HTERT RPE-1 (cell line): ENCODE data around the gene C5orf24.
"Not testable (repeated sequence)": the region's sequence is repeated elsewhere in the genome, so short reads cannot be mapped to it uniquely, and the experiment has no call there.

Experiments used
- in situ Hi-C: fragments of 300-500 bp; cut with MboI; formaldehyde crosslinking; loops from 4 replicates; pipeline ENCODE4 v1.14.3; 2020; ENCODE audit warnings: low sequenced_read_pairs

The C5orf24 gene

GRCh38 chr5:134845852-134846640 is at the start of gene C5orf24:
Gene C5orf24, plus strand, starts transcription at chr5:134845968. Its CDS starts 8,933 bp downstream, at chr5:134854901.
- in situ Hi-C loops, result no loop called here

DNA sequence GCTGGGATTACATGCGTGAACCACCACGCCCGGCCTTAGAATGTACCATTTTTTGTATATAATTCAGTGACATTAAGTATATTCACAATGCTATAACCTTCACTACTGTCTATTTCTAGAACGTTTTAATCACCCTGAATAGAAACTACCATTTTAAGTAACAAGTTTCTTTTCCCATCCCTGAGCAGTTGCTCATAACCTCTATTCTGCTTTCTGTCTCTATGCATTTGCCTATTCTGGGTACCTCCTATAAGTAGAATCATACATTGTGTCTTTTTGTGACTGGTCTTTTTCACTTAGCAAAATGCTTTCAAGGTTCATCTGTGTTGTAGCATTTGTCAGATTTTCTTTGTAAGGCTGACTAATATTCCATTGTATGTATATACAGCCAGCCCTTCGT is 47.3 kb upstream of the C5orf24 start:
- in situ Hi-C loops, result no loop called here

DNA sequence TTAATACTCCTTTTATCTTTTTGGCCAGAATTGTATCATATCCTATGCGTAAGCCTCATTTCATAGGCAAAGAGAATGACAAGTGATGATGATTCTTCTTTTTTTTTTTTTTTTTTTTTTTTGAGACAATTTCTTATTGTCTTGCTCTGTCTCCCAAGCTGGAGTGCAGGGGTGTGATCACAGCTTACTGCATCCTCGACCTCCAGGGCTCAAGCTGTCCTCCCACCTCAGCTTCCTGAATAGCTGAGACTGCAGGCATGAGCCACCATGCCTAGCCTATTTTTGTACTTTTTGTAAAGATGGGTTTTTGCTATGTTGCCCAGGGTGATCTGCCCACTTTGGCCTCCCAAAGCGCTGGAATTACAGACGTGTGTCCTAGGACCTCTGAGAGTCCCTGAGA is 41.9 kb upstream of the C5orf24 start:
- in situ Hi-C loops, result no loop called here

DNA sequence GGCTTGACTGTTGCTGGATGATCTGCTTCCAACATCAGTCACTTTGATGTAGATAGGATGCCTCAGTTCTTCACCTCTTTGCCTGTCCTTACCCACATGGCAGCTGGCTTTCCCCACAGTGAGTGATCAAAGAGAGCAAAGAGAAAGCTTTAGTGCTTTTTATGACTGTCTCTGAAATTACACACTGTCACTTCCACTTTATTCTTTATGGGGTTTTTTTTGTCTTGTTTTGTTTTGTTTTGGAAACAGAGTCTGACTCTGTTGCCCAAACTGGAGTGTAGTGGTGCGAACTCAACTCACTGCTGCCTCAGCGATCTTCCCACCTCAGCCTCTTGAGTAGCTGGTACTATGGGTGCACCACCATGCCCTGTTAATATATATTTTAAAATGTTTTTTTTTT is 32.4 kb upstream of the C5orf24 start:
- in situ Hi-C loops, result no loop called here

GRCh38 chr5:134813827-134814226 is 31.9 kb upstream of the C5orf24 start:
- in situ Hi-C loops, result no loop called here

DNA sequence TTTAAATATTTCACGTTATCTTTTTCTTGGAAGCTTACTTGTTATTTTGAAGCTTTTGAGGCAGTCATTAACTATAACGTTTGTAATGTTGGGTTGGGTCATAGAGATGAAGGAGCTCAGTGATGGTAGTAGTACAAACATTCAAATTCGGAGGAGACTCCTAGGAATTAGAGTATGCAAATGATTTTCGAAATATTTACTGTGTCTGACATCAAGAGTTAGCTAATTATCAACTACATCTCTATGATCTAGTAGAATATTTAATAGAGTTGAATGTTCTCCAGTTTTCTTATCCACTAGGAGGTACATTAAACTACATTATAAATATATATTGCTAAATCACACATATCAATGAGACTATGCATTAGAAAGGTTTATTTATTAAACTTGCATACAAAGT is 28.8 kb upstream of the C5orf24 start:
- in situ Hi-C loops, result no loop called here

- in situ Hi-C loops, result no loop called here
These were observed 27.0 kb upstream of the C5orf24 start for GRCh38 chr5:134818776-134819175.

GRCh38 chr5:134819407-134819963 is 26.3 kb upstream of the C5orf24 start:
- in situ Hi-C loops, result no loop called here

DNA sequence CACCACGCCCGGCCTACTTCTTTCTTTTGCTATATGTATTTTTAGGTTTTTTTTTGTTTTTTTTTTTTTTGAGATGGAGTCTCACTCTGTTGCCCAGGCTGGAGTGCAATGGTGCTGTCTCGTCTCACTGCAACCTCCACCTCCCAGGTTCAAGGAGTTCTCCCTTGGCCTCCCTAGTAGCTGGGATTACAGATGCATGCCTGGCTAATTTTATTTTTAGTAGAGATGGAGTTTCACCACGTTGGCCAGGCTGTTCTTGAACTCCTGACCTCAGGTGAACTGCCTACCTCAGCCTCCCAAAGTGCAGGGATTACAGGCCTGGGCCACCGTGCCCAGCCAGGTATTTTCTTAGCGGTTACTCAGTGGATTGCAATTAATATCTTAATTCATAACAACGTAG is 23.9 kb upstream of the C5orf24 start:
- in situ Hi-C loops, result no loop called here

- in situ Hi-C loops, result no loop called here
These were observed 21.1 kb upstream of the C5orf24 start for GRCh38 chr5:134824681-134825080.

GRCh38 chr5:134825212-134825611 is 20.6 kb upstream of the C5orf24 start:
- in situ Hi-C loops, result no loop called here

- in situ Hi-C loops, result no loop called here
These were observed 12.3 kb upstream of the C5orf24 start for GRCh38 chr5:134833340-134834032.

GRCh38 chr5:134835623-134836022 is 10.1 kb upstream of the C5orf24 start:
- in situ Hi-C loops, result no loop called here

- in situ Hi-C loops, result no loop called here
These were observed 8.1 kb upstream of the C5orf24 start for GRCh38 chr5:134837530-134838181.

DNA sequence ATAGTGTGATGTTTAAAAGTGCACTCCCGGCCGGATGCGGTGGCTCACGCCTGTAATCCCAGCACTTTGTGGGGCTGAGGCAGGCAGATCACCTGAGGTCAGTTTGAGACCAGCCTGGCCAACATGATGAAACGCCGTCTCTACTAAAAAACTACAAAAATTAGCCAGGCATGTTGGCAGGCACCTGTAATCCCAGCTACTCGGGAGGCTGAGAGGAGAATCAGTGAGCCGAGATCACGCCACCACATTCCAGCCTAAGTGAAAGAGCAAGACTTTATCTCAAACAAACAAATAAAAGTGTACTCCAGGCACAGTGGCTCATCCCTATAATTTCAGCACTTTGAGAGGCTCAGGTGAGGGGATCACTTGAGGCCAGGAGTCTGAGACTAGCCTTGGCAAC is 7.4 kb upstream of the C5orf24 start:
- in situ Hi-C loops, result not testable (repeated sequence)

GRCh38 chr5:134840811-134841210 is 5.0 kb upstream of the C5orf24 start:
- in situ Hi-C loops, result no loop called here

- in situ Hi-C loops, result no loop called here
These were observed 1.5 kb upstream of the C5orf24 start for GRCh38 chr5:134844252-134844651.

DNA sequence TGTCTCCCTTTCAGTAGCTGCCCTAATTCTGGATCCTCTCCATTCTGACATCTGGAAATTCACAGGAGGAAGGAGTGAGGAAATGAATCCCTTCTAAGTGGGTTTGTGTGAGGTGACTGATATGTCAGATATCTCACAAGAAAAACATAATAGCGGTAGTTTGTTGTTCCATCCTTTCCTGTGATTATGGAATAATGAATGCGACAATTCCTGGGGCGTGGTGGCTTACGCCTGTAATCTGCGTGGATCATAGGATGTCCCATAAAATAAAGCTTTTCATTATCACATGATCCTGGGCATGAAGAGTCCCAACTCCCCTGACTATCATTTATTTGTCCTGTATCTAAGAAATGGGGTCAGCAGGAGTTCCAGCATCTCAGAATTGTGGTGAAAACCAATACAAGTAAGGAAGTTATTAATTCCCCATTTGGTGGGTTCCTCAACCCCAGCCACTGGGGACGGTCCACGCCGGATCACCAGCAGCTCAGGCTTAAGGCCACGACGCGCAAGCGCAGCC is 375 bp upstream of the C5orf24 start:
- in situ Hi-C loops, result no loop called here

- in situ Hi-C loops, result no loop called here
These were observed 833 bp downstream of the C5orf24 start for GRCh38 chr5:134846641-134846960.

DNA sequence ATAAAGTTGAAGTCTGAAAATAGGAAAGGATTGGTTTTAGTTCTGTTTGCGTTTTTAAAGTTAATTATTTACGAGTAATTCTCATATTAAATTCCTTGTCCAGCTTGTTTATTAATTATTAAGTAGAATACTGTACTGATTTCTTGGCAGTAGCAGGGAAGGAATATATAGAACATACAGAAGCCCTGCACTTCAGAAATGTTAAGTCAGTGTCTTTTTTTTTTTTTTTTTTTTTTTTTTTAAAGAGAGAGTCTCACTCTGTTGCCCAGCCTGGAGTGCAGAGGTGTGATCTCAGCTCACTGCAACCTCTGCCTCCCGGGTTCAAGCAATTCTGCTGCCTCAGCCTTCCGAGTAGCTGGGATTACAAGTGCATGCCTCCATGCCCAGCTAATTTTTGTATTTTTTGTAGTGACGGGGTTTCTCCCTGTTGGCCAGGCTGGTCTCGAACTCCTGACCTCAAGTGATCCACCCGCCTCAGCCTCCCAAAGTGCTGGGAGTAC is 3.7 kb downstream of the C5orf24 start:
- in situ Hi-C loops, result not testable (repeated sequence)

DNA sequence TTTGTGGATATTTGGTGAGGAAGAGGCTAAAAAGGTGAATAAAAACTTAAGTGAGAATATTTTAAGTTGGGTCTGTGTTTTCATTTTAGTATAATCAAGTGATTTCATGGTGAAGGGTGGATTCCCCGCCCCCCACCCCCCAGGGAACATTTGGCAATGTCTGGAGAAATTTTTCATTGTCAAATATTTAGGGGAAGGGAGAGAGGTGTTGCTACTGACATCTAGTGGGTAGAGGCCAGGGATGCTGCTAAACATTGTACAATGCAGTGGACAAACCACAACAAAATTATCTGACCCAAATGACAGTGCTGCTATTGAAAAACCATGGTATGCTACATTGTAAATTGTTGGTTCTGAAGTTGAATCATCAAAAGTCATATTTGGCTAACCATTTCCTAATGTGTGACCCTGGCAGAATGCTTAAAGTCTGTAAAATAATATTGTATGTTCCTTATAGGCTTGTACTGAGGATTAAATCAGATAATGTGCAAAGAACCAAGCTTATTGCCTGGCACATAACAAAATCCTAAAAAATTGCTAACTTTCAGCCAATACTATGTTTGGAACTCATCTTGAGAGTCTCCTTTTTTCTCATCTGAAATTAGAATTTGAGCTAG is 5.6 kb downstream of the C5orf24 start:
- in situ Hi-C loops, result no loop called here
